ENCODE measurements around the gene RNF151.

- TF ChIP-seq, protein P1, sequence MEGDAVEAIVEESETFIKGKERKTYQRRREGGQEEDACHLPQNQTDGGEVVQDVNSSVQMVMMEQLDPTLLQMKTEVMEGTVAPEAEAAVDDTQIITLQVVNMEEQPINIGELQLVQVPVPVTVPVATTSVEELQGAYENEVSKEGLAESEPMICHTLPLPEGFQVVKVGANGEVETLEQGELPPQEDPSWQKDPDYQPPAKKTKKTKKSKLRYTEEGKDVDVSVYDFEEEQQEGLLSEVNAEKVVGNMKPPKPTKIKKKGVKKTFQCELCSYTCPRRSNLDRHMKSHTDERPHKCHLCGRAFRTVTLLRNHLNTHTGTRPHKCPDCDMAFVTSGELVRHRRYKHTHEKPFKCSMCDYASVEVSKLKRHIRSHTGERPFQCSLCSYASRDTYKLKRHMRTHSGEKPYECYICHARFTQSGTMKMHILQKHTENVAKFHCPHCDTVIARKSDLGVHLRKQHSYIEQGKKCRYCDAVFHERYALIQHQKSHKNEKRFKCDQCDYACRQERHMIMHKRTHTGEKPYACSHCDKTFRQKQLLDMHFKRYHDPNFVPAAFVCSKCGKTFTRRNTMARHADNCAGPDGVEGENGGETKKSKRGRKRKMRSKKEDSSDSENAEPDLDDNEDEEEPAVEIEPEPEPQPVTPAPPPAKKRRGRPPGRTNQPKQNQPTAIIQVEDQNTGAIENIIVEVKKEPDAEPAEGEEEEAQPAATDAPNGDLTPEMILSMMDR (IDR thresholded peaks at IDR 0.05; ENCODE audit: insufficient read depth, low read length, poor library complexity, severe bottlenecking) = no peak
- TF ChIP-seq EZH2phosphoT487 (conservative IDR thresholded peaks at IDR 0.05; ENCODE audit: low read length) = no peak
Observed at GRCh38 chr16:1920727-1921171, 45.9 kb upstream of the RNF151 start.

Data from SU-DHL-6 (cell line).